Measurements from ENCODE around the gene FANCI. TPM values are rescaled to one million over a fixed set of nuclear protein-coding genes. Genes with fewer than 3 reads are reported as not detected.

Gene FANCI
- total and polyA plus RNA-seq, 2 of the 13 experiments (the other 11 are each of a cell fraction or from before 2014, with no cell fraction given): 15.7 to 68.8 TPM

DNA sequence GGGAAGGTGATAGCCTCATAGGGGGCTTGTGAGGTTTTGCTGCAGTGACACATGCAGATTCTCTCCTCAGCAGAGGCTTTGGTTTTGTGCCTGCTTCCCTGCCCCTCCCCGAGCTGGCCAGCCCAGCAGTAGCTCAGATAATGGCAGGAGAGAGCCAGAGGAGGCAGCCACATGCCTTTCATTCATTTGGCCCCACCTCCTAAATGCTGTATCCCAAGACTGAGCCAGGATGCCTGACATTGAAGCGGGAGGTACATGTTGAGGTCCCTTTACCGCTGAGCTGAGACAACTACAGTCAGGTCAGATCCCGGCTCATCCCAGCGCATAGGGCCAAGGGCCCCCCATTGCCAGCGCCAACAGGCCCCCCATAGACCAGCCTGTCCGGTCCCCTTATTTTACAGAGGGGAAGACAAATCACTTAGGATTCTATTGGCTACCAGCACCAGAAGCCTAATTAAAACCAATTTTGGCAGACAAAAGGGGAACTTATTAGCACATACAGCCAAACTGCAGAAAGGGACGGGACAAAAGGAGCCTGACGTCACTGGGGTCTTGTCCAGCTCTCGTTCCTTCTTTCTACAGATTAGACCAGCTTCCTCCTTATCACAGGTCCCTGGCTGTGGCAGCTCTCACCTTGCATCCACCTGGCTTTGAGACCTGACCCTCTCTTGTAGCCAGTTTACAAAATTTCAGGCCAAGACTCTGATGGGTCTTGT, 102.9 kb downstream of the FANCI start (continued):
- TF ChIP-seq, protein P1, sequence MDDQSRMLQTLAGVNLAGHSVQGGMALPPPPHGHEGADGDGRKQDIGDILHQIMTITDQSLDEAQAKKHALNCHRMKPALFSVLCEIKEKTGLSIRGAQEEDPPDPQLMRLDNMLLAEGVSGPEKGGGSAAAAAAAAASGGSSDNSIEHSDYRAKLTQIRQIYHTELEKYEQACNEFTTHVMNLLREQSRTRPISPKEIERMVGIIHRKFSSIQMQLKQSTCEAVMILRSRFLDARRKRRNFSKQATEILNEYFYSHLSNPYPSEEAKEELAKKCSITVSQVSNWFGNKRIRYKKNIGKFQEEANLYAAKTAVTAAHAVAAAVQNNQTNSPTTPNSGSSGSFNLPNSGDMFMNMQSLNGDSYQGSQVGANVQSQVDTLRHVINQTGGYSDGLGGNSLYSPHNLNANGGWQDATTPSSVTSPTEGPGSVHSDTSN (CRISPR knock-in tag; IDR thresholded peaks at IDR 0.05; ENCODE audit: borderline replicate concordance): no peak
- TF ChIP-seq KDM3A (CRISPR knock-in tag; IDR thresholded peaks at IDR 0.05; ENCODE audit: low read depth) (no peak), ZBTB7B (CRISPR knock-in tag; IDR thresholded peaks at IDR 0.05) (no peak), SMAD9 (CRISPR knock-in tag; IDR thresholded peaks at IDR 0.05) (no peak)

DNA sequence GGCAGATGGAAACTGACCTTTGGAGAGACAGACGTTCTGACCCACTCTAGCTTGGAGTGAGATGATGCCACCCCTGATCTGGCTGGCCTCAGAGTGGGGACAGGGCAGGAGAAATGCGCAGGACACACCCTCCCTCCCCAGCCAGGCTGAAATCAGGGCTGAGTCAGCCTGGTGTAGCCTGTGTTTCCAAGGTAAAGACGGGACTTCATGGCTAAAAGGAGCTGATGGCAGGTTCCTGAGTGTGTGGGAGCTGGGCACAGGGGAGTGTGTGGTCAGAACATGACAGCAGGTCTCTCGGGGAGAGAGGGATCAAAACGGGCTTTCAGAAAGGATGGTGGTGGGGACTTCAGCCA, 105.4 kb downstream of the FANCI start:
- Histone ChIP-seq H4K20me1 (ENCODE audit: insufficient read depth, low read length) (no peaks in the 10 kb centered on the region), H3K79me2 (ENCODE audit: insufficient read depth, low read length) (no peaks in the 10 kb centered on the region), H3K4me3 (replicated peaks in 1 of 3; ENCODE audit: insufficient read depth in 1 of 3, low read depth in 2 of 3, low read length in 3 of 3) (no peak overlapping the region), H3K36me3 (replicated peaks in 1 of 2; ENCODE audit: control insufficient read depth in 1 of 2, insufficient read depth in 2 of 2, low read length in 2 of 2) (no peaks in the 10 kb centered on the region), H3K27me3 (ENCODE audit: control insufficient read depth in 1 of 2, insufficient read depth in 2 of 2, low read length in 2 of 2) (peaks cover 1 to 56% of the 10 kb centered on the region in 2 experiments; a peak in 4 of 5 replicates), H3K9ac (ENCODE audit: insufficient read depth, low read depth, low read length) (no peak overlapping the region), H3K9me3 (ENCODE audit: low read length) (no peaks in the 10 kb centered on the region), H2AFZ (ENCODE audit: low read length) (no peak overlapping the region), H3K4me2 (ENCODE audit: low read depth, low read length) (no peak overlapping the region), H3K4me1 (ENCODE audit: insufficient read depth, low read length) (no peaks in the 10 kb centered on the region), H3K27ac (ENCODE audit: extremely low read length, insufficient read depth, low read length) (no peak overlapping the region)
- 1% methylated on average over 5 of the region's 5 CpGs for WGBS (ENCODE audit: low lambda C conversion rate)
- BruUV-seq (replicated peaks): no TSS peak
- in situ Hi-C loops (cut with HindIII; ENCODE audit: extremely low pct_ligation_motif_present, low pct_unique_long_range_greater_than_20kb): no loop called here
- ChIA-PET POLR2A (no interaction called here), CTCF (ENCODE audit: low intra/inter-chr PET ratio, low total read pairs) (no interaction called here)
- FAIRE-seq: no peak
- intact Hi-C loops (cut with micrococcal nuclease; ENCODE audit: unreplicated experiment): no loop called here
- no peak for DNase-seq (ENCODE audit: low spot score)
- ATAC-seq: no peak
- TF ChIP-seq, protein P2, sequence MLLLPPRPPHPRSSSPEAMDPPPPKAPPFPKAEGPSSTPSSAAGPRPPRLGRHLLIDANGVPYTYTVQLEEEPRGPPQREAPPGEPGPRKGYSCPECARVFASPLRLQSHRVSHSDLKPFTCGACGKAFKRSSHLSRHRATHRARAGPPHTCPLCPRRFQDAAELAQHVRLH (CRISPR knock-in tag; IDR thresholded peaks at IDR 0.05; ENCODE audit: borderline replicate concordance, low read depth): no peak
- TF ChIP-seq ZNF670 (CRISPR knock-in tag; IDR thresholded peaks at IDR 0.05; ENCODE audit: borderline replicate concordance) (no peak), MBD4 (IDR thresholded peaks at IDR 0.05; ENCODE audit: borderline replicate concordance, low read length) (no peak), RBFOX2 (IDR thresholded peaks at IDR 0.05; ENCODE audit: low read depth, low read length) (no peak), ZNF44 (CRISPR knock-in tag; IDR thresholded peaks at IDR 0.05) (no peak), FOSL2 (CRISPR knock-in tag; IDR thresholded peaks at IDR 0.05) (no peak), KAT8 (CRISPR knock-in tag; IDR thresholded peaks at IDR 0.05) (no peak), FOXC1 (CRISPR knock-in tag; IDR thresholded peaks at IDR 0.05; ENCODE audit: borderline replicate concordance) (no peak), ZNF841 (CRISPR knock-in tag; IDR thresholded peaks at IDR 0.05; ENCODE audit: borderline replicate concordance) (no peak), PHF20 (CRISPR knock-in tag; IDR thresholded peaks at IDR 0.05) (no peak), CC2D1A (CRISPR knock-in tag; IDR thresholded peaks at IDR 0.05) (no peak)
- TF ChIP-seq, protein P3, sequence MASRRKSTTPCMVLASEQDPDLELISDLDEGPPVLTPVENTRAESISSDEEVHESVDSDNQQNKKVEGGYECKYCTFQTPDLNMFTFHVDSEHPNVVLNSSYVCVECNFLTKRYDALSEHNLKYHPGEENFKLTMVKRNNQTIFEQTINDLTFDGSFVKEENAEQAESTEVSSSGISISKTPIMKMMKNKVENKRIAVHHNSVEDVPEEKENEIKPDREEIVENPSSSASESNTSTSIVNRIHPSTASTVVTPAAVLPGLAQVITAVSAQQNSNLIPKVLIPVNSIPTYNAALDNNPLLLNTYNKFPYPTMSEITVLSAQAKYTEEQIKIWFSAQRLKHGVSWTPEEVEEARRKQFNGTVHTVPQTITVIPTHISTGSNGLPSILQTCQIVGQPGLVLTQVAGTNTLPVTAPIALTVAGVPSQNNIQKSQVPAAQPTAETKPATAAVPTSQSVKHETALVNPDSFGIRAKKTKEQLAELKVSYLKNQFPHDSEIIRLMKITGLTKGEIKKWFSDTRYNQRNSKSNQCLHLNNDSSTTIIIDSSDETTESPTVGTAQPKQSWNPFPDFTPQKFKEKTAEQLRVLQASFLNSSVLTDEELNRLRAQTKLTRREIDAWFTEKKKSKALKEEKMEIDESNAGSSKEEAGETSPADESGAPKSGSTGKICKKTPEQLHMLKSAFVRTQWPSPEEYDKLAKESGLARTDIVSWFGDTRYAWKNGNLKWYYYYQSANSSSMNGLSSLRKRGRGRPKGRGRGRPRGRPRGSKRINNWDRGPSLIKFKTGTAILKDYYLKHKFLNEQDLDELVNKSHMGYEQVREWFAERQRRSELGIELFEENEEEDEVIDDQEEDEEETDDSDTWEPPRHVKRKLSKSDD (CRISPR knock-in tag; IDR thresholded peaks at IDR 0.05; ENCODE audit: low read depth): no peak
- TF ChIP-seq, protein P4, sequence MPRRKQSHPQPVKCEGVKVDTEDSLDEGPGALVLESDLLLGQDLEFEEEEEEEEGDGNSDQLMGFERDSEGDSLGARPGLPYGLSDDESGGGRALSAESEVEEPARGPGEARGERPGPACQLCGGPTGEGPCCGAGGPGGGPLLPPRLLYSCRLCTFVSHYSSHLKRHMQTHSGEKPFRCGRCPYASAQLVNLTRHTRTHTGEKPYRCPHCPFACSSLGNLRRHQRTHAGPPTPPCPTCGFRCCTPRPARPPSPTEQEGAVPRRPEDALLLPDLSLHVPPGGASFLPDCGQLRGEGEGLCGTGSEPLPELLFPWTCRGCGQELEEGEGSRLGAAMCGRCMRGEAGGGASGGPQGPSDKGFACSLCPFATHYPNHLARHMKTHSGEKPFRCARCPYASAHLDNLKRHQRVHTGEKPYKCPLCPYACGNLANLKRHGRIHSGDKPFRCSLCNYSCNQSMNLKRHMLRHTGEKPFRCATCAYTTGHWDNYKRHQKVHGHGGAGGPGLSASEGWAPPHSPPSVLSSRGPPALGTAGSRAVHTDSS (CRISPR knock-in tag; conservative IDR thresholded peaks at IDR 0.05): no peak

Data from HepG2 (cell line).